OCI-LY7 (cell line): Measurements from ENCODE around the gene FRRS1.

Experiments used
- CTCF ChIP-seq: fragments of 200-600 bp; sonication (generic); conservative IDR thresholded peaks from 2 replicates; pipeline ENCODE4 v1.5.1; 2014; ENCODE audit warnings: mild to moderate bottlenecking, antibody characterized with exemption, low read length, moderate library complexity, mixed read lengths
- EZH2phosphoT487 ChIP-seq: fragments of 200-600 bp; sonication (generic); IDR thresholded peaks from 2 replicates; pipeline ENCODE4 v1.6.1; 2018; ENCODE audit warnings: low read depth, borderline replicate concordance, mild to moderate bottlenecking, mixed run types, antibody characterized with exemption, low read length, moderate library complexity, mixed read lengths

- TF ChIP-seq CTCF: no peak
- TF ChIP-seq EZH2phosphoT487: no peak
These were observed 21.4 kb downstream of the FRRS1 start for GRCh38 chr1:99745061-99745460.
